Activated gamma-delta T cell treated with anti-CD3 and anti-CD28 coated beads, Interleukin-2, amount 50 U/mL, for 16 hours (primary cell): Measurements from ENCODE around the gene HTRA2.

Experiments used
- DNase-seq: peaks from one replicate; pipeline ENCODE4 v3.0.0-alpha.2; 2020; ENCODE audit warnings: low read depth

The HTRA2 gene

GRCh38 chr2:74515981-74516633 is 13.6 kb upstream of the HTRA2 start:
- peak; percentile 60 for DNase-seq

GRCh38 chr2:74516650-74517049 is 13.1 kb upstream of the HTRA2 start:
- DNase-seq = no peak

DNA sequence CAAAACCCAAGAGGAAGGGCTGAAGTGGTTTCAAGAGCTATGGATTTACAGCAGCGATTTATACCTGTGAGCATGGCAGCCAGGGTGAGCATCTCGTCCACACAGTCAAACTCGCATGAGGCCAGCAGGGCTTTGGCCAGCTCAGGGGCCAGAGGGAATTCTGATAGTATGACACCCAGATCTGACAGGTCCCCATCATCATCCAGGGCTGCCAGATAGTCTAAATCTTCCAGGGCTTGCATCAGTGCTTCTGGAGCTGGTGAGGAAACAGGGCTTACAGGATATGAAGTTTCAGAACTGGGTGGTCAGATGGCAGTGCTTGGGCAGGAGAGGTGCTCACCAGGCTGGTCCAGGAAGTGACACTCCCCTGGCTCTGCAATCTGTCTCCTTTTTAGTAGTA is 7.2 kb upstream of the HTRA2 start:
- no peak for DNase-seq

GRCh38 chr2:74524005-74524404 is 5.7 kb upstream of the HTRA2 start:
- no peak for DNase-seq

DNA sequence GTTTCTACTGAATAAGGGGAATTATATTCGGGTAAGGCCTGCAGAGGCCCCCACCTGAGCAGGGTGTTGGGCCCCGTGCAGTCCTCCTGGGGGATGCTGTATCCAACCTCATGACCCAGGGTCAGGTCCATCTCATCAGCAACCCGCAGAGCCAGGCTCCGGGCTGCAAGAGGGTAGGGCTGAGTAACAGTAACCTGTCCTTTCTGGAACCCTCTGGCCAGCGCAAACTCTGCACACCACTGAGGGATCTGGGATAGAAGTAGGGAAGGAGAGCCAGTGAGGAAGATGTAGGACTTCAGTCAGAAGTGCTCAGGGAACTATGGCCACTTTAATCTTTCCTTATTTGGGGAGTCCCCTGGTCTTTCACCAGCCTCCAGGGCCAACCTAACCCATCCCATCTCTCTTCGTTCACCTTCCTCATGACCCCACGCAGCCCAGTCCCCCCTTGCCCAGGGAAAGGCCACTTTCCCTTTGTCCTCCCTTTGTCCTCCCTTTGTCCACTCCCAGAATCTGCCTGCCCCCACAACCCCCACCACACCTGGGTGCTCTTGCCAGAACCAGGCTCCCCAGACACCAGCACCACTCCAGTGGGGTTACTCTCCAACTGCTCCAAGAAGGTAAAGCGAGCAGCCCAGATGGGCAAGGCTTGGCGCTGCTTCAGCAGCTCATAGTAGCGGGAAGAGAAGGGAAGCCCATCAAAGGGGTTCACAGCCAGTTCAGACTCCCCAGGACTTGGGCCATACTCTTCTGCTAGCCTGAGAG is 4.6 kb upstream of the HTRA2 start:
- no peak for DNase-seq

DNA sequence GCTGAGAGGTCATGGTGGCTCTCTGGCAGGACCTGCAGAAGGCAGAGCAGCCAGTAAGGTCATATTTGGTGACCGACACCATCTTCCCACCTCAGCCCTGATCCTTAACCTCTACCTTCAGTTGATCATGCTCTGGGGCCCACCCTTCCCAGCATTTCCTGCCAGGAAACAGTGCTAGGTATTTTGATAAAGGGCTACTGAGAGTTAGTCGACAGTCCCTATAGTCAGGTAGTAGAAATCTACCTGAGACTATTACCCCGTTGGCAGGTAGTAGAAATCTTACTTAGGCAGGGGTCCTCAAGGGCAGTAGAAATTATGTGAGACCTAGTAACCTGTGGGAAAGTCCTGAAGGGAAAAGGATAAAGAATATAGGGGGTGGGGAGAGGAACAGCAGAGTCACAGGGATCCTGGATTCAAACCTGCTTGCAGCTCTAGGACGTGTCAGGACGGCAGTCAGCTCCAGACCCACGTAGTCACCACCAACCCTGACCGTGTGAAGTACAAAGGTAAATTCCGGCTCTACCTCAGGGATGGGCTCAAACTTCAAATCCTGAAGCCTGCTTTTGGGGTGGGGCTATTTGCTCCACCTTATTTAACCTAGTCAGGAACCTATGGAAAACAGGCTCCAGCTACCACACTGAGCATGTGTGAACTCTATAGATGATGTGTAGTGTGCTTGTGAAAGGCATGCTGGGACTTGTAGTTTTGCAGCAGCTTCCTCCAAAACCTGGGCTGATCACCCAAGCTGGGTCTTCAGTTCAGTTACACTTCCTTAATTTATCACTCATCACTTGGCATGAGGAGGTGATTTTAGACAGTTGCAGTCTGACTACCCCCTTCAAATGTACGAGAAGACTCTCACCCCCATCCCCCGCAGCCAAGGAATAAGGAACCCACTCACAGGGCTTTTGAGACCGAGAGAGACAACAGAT is 3.8 kb upstream of the HTRA2 start, which contains the start of gene DQX1:
Gene DQX1, minus strand, starts transcription at position 515 of the 932 bp plus-strand sequence. Its CDS starts 502 bp downstream, at position 13.
- DNase-seq = no peak

- DNase-seq = no peak
These were observed 3.0 kb upstream of the HTRA2 start for GRCh38 chr2:74526649-74527230.

DNA sequence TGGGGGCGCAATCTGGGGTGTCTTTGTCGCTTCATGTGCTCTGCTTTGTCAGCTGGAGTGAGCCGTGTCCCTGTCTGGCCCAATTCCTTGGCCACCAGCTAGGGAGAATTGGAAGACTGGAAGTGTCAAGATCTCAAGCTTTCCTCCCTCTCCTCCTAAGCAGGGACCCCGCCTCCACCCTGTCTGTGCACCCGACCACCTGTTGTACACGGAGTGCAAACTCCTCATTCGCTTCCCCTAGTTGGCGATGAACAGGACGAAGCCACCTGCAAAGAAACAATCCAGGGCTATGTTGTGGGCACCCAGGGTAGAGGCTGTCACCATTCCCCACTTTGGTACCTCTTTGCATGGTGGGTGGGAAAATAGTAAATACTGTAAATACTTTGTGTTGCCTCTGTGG is 2.0 kb upstream of the HTRA2 start:
- DNase-seq = no peak

GRCh38 chr2:74528600-74529356 is 955 bp upstream of the HTRA2 start:
- DNase-seq = no peak

DNA sequence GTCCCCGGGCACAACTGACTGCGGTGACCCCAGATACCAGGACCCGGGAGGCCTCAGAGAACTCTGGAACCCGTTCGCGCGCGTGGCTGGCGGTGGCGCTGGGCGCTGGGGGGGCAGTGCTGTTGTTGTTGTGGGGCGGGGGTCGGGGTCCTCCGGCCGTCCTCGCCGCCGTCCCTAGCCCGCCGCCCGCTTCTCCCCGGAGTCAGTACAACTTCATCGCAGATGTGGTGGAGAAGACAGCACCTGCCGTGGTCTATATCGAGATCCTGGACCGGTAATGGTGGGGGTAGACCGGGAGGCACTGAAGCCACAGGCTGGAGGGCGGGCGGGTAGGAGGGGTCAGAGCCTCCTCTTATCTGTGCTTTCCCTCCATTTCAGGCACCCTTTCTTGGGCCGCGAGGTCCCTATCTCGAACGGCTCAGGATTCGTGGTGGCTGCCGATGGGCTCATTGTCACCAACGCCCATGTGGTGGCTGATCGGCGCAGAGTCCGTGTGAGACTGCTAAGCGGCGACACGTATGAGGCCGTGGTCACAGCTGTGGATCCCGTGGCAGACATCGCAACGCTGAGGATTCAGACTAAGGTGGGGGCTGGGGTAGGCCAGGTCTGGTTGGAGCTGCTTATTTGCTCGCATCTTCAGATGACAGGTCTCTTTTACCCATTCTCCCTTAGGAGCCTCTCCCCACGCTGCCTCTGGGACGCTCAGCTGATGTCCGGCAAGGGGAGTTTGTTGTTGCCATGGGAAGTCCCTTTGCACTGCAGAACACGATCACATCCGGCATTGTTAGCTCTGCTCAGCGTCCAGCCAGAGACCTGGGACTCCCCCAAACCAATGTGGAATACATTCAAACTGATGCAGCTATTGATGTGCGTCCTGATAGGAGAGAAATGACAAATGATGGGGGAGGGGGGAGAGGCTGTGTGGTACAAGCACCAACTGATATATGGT is 780 bp downstream of the HTRA2 start:
- no peak for DNase-seq

GRCh38 chr2:74531666-74532065 is 1.9 kb downstream of the HTRA2 start:
- DNase-seq = no peak

- DNase-seq = no peak
These were observed 2.5 kb downstream of the HTRA2 start for GRCh38 chr2:74532222-74532621.

- no peak for DNase-seq
These were observed 3.7 kb downstream of the HTRA2 start for GRCh38 chr2:74533464-74533863.

- no peak for DNase-seq
These were observed 4.7 kb downstream of the HTRA2 start for GRCh38 chr2:74534411-74534810.

DNA sequence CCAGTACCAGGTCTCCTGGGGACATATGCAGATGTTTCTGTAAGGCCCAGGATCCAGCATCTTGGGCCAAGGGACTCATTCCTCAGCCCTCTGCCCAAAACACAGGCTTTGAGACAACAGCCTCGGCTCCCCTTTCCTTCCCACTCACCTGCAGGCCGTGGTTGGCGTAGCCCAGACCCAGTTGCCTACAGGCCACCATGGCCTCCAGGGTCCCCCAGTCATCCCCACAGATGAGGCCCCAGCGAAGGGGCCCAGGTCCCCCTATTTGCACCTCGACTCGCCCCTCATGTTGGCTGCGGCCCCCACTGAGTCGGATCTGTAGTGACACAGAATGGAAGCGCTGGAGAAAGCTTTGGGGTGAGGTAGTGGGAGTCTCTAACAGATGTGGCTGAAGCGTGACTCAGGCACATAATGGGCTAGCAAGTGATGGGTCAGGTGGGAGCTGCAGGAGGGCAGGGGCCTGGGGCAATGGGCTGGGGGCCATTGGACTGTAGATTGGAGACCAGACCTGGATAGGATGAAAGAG is 5.8 kb downstream of the HTRA2 start:
- no peak for DNase-seq

- no peak for DNase-seq
These were observed 6.6 kb downstream of the HTRA2 start for GRCh38 chr2:74536166-74536950.

- DNase-seq = no peak
These were observed 7.4 kb downstream of the HTRA2 start for GRCh38 chr2:74537140-74537539.

- DNase-seq = no peak
These were observed 9.2 kb downstream of the HTRA2 start for GRCh38 chr2:74538881-74539339.

DNA sequence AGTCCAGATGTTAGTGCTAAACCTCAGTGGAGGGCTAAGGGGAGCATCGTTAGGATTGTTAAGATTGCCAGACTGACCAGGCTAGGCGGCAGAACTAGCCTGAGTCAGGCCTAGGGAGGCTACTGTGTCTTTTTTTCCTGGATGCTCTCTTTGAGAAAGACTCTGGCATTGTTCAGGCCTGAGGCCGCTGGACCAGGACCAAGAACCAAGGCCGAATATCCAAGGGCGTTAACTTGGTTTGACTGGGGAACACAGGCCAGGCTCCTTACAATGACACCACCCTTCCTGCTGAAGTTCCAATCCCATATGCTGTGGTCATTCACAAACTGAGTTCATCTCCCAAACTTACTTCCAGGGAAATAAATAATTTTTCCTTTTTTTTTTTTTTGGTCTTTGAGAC is 10.6 kb downstream of the HTRA2 start:
- DNase-seq = no peak
